ENCODE measurements around the gene RGS11. TPM values are rescaled to one million over a fixed set of nuclear protein-coding genes. Genes with fewer than 3 reads are reported as not detected.

Gene RGS11
- total and polyA plus RNA-seq, 9 of the 15 experiments (the other 6 are each of a cell fraction or from before 2014, with no cell fraction given): not detected

GRCh38 chr16:252366-253337, 23.1 kb downstream of the RGS11 start (continued):
- TF ChIP-seq CLOCK (CRISPR knock-in tag; IDR thresholded peaks at IDR 0.05; ENCODE audit: borderline replicate concordance) (no peak), MEIS2 (IDR thresholded peaks at IDR 0.05; ENCODE audit: partially characterized antibody) (no peak), ESRRA (IDR thresholded peaks at IDR 0.05; ENCODE audit: borderline replicate concordance, low read depth) (peak; percentile 72; the same call in 1 of the 2 replicates), NELFE (IDR thresholded peaks at IDR 0.05; ENCODE audit: insufficient read depth, insufficient read length) (no peak), ZNF277 (CRISPR knock-in tag; IDR thresholded peaks at IDR 0.05; ENCODE audit: borderline replicate concordance) (no peak), ZNF217 (CRISPR knock-in tag; IDR thresholded peaks at IDR 0.05) (no peak), TEAD4 (IDR thresholded peaks at IDR 0.05; ENCODE audit: low read length) (no peak), TEAD4 (CRISPR knock-in tag; IDR thresholded peaks at IDR 0.05; ENCODE audit: borderline replicate concordance) (no peak), NRF1 (conservative IDR thresholded peaks at IDR 0.05 in 1 of 2, IDR thresholded peaks at IDR 0.05 in 1 of 2) (no peak), ETV1 (tag; conservative IDR thresholded peaks at IDR 0.05; ENCODE audit: low read depth) (peak; percentile 43), ZNF583 (CRISPR knock-in tag; IDR thresholded peaks at IDR 0.05) (0 out of 2 replicates have a peak, but pooled peaks have one; percentile 39), SRF (CRISPR knock-in tag; IDR thresholded peaks at IDR 0.05) (peak in 1 of 2 experiments; percentile 70; a peak in 1 of 4 replicates), TBP (optimal IDR thresholded peaks at IDR 0.05; ENCODE audit: low read depth, low read length) (peak; percentile 31), FOS (IDR thresholded peaks at IDR 0.05; ENCODE audit: extremely low read depth, insufficient read length) (no peak), HDAC2 (IDR thresholded peaks at IDR 0.05) (peak; percentile 67), NR2F6 (CRISPR knock-in tag; IDR thresholded peaks at IDR 0.05) (no peak), SAFB2 (IDR thresholded peaks at IDR 0.05; ENCODE audit: borderline replicate concordance, low read depth, low read length, severe bottlenecking) (no peak), ARNT (IDR thresholded peaks at IDR 0.05) (peak in 1 of 2 experiments; percentile 72; a peak in 1 of 4 replicates)
